Measurements from ENCODE around the gene HAPSTR1. TPM values are rescaled to one million over a fixed set of nuclear protein-coding genes. Genes with fewer than 3 reads are reported as not detected.

The HAPSTR1 gene
- total RNA-seq, 1 experiment from 2014 or later = 82.8 TPM

GRCh38 chr16:9135797-9136196, 44.4 kb downstream of the HAPSTR1 start:
- no peaks in the 10 kb centered on the region for H3K9me3 ChIP-seq (ENCODE audit: insufficient read depth, low read depth)
- H3K27ac ChIP-seq = no peak overlapping the region
- TF ChIP-seq CTCF (conservative IDR thresholded peaks at IDR 0.05) = no peak
- no peak for TF ChIP-seq EZH2 (IDR thresholded peaks at IDR 0.05; ENCODE audit: low read depth)
- no peaks in the 10 kb centered on the region for H3K79me2 ChIP-seq (ENCODE audit: low read depth)
- no peak for DNase-seq
- intact Hi-C loops (cut with micrococcal nuclease; ENCODE audit: unreplicated experiment) = loop anchor here (2.0 kb wide), 4 partner anchors 127 to 569 kb away; no protein-coding TSS in a partner anchor
- no peaks in the 10 kb centered on the region for H3K36me3 ChIP-seq (ENCODE audit: low read depth)
- ChIA-PET CTCF (interaction anchor here (0.5 kb wide), 1 partner anchor 23 kb away, joined by 5 read pairs; no protein-coding TSS in a partner anchor), POLR2A (ENCODE audit: unreplicated experiment) (interaction anchor here (0.6 kb wide), 1 partner anchor 1379 kb away, joined by 3 read pairs; no protein-coding TSS in a partner anchor)
- H3F3A ChIP-seq (ENCODE audit: insufficient read depth, low read depth) = peaks cover 12% of the 10 kb centered on the region; the same call in 1 of the 2 replicates
- H2AFZ ChIP-seq = no peak overlapping the region
- no peaks in the 10 kb centered on the region for H3K4me1 ChIP-seq (replicated peaks; ENCODE audit: insufficient read depth)
- H3K4me2 ChIP-seq = no peak overlapping the region
- BruUV-seq (replicated peaks) = no TSS peak
- no peaks in the 10 kb centered on the region for H3K9me2 ChIP-seq (ENCODE audit: insufficient read depth)
- H4K20me1 ChIP-seq (ENCODE audit: insufficient read depth) = no peaks in the 10 kb centered on the region; the same call in 1 of the 2 replicates
- H3K27me3 ChIP-seq (ENCODE audit: insufficient read depth, low read depth) = no peaks in the 10 kb centered on the region
- no peak overlapping the region for H3K4me3 ChIP-seq

- DNase-seq = no peak
- no TSS peak for BruUV-seq (replicated peaks)
These were observed 45.2 kb downstream of the HAPSTR1 start for GRCh38 chr16:9136596-9136995.

GRCh38 chr16:9138021-9138680, 46.7 kb downstream of the HAPSTR1 start:
- CTCF ChIA-PET = interaction anchor here (0.6 to 1.3 kb wide), 2 partner anchors 17 to 1372 kb away, joined by 3 to 4 read pairs; no protein-coding TSS in a partner anchor
- Histone ChIP-seq H2AFZ (no peak overlapping the region), H3K36me3 (ENCODE audit: low read depth) (no peaks in the 10 kb centered on the region), H3K27me3 (ENCODE audit: insufficient read depth, low read depth) (no peaks in the 10 kb centered on the region), H3K9me2 (ENCODE audit: insufficient read depth) (no peaks in the 10 kb centered on the region), H3K4me1 (replicated peaks; ENCODE audit: insufficient read depth) (no peaks in the 10 kb centered on the region), H3F3A (ENCODE audit: insufficient read depth, low read depth) (peaks cover 12% of the 10 kb centered on the region; the same call in 1 of the 2 replicates), H3K4me3 (no peak overlapping the region), H4K20me1 (ENCODE audit: insufficient read depth) (no peaks in the 10 kb centered on the region; the same call in 1 of the 2 replicates), H3K27ac (no peak overlapping the region), H3K79me2 (ENCODE audit: low read depth) (no peaks in the 10 kb centered on the region), H3K9me3 (ENCODE audit: insufficient read depth, low read depth) (no peaks in the 10 kb centered on the region), H3K4me2 (no peak overlapping the region)
- DNase-seq = no peak
- POLR2A ChIA-PET (ENCODE audit: unreplicated experiment) = no interaction called here
- no peak for TF ChIP-seq CTCF (conservative IDR thresholded peaks at IDR 0.05)
- TF ChIP-seq EZH2 (IDR thresholded peaks at IDR 0.05; ENCODE audit: low read depth) = no peak
- intact Hi-C loops (cut with micrococcal nuclease; ENCODE audit: unreplicated experiment) = no loop called here
- BruUV-seq (replicated peaks) = no TSS peak

More at GRCh38 chr16:9136596-9136995, 45.2 kb downstream of the HAPSTR1 start:
- Histone ChIP-seq H3K9me3 (ENCODE audit: insufficient read depth, low read depth) (no peaks in the 10 kb centered on the region), H3K4me1 (replicated peaks; ENCODE audit: insufficient read depth) (no peaks in the 10 kb centered on the region), H3K27ac (no peak overlapping the region), H3K79me2 (ENCODE audit: low read depth) (no peaks in the 10 kb centered on the region), H3K36me3 (ENCODE audit: low read depth) (no peaks in the 10 kb centered on the region), H3K9me2 (ENCODE audit: insufficient read depth) (no peaks in the 10 kb centered on the region), H3K4me2 (no peak overlapping the region), H2AFZ (no peak overlapping the region), H3K27me3 (ENCODE audit: insufficient read depth, low read depth) (no peaks in the 10 kb centered on the region), H3F3A (ENCODE audit: insufficient read depth, low read depth) (peaks cover 12% of the 10 kb centered on the region; the same call in 1 of the 2 replicates), H4K20me1 (ENCODE audit: insufficient read depth) (no peaks in the 10 kb centered on the region; the same call in 1 of the 2 replicates), H3K4me3 (no peak overlapping the region)
- ChIA-PET CTCF (no interaction called here), POLR2A (ENCODE audit: unreplicated experiment) (interaction anchor here (0.6 kb wide), 1 partner anchor 1378 kb away, joined by 3 read pairs; no protein-coding TSS in a partner anchor)
- intact Hi-C loops (cut with micrococcal nuclease; ENCODE audit: unreplicated experiment) = no loop called here
- TF ChIP-seq CTCF (conservative IDR thresholded peaks at IDR 0.05) = no peak
- TF ChIP-seq EZH2 (IDR thresholded peaks at IDR 0.05; ENCODE audit: low read depth) = no peak

All from PC-9 (cell line).